ENCODE measurements around the gene ADAMTS2. TPM values are rescaled to one million over a fixed set of nuclear protein-coding genes. Genes with fewer than 3 reads are reported as not detected.

ADAMTS2 gene
- total RNA-seq, 1 donor from 2014 or later = 0.29 TPM

- no peak for DNase-seq (ENCODE audit: low read depth)
- no peak for TF ChIP-seq CTCF (conservative IDR thresholded peaks at IDR 0.05; ENCODE audit: low read depth, low read length)
- H3K4me3 ChIP-seq (ENCODE audit: low read depth, low read length) = no peak overlapping the region
Observed at GRCh38 chr5:179153341-179153901, 191.8 kb downstream of the ADAMTS2 start.

- no peak overlapping the region for H3K4me3 ChIP-seq (ENCODE audit: low read depth, low read length)
- TF ChIP-seq CTCF (conservative IDR thresholded peaks at IDR 0.05; ENCODE audit: low read depth, low read length) = no peak
- DNase-seq (ENCODE audit: low read depth) = no peak
Observed at GRCh38 chr5:179152941-179153340, 192.3 kb downstream of the ADAMTS2 start.

- TF ChIP-seq CTCF (conservative IDR thresholded peaks at IDR 0.05; ENCODE audit: low read depth, low read length) = no peak
- no peak overlapping the region for H3K4me3 ChIP-seq (ENCODE audit: low read depth, low read length)
- DNase-seq (ENCODE audit: low read depth) = no peak
Observed at GRCh38 chr5:179152144-179152895, 192.9 kb downstream of the ADAMTS2 start.

GRCh38 chr5:179151286-179152118, 193.8 kb downstream of the ADAMTS2 start:
- H3K4me3 ChIP-seq (ENCODE audit: low read depth, low read length) = no peak overlapping the region
- no peak for TF ChIP-seq CTCF (conservative IDR thresholded peaks at IDR 0.05; ENCODE audit: low read depth, low read length)
- DNase-seq (ENCODE audit: low read depth) = no peak

- no peak overlapping the region for H3K4me3 ChIP-seq (ENCODE audit: low read depth, low read length)
- no peak for TF ChIP-seq CTCF (conservative IDR thresholded peaks at IDR 0.05; ENCODE audit: low read depth, low read length)
- DNase-seq (ENCODE audit: low read depth) = no peak
Observed at GRCh38 chr5:179150011-179150410, 195.2 kb downstream of the ADAMTS2 start.

GRCh38 chr5:179149278-179149677, 196.0 kb downstream of the ADAMTS2 start:
- no peak overlapping the region for H3K4me3 ChIP-seq (ENCODE audit: low read depth, low read length)
- DNase-seq (ENCODE audit: low read depth) = no peak
- no peak for TF ChIP-seq CTCF (conservative IDR thresholded peaks at IDR 0.05; ENCODE audit: low read depth, low read length)

All from epithelial cell of proximal tubule (primary cell).